ENCODE results near the gene AP1S3.

DNA sequence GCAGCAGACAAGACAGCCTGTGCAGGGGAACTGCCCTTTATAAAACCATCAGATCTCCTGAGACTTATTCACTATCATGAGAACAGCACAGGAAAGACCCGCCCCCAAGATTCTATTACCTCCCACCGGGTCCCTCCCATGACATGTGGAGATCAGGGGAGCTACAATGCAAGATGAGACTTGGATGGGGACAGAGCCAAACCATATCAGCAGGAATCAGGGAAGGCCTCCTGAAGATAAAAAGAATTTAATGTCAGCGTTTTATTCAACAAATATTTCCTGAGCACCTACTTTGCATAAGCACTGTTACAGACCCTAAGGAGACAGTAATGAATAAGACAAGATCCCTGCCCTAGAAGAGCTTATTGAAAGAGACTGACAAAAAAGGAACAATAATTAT lies 105.0 kb downstream of the AP1S3 start:
- TF ChIP-seq, protein P1, sequence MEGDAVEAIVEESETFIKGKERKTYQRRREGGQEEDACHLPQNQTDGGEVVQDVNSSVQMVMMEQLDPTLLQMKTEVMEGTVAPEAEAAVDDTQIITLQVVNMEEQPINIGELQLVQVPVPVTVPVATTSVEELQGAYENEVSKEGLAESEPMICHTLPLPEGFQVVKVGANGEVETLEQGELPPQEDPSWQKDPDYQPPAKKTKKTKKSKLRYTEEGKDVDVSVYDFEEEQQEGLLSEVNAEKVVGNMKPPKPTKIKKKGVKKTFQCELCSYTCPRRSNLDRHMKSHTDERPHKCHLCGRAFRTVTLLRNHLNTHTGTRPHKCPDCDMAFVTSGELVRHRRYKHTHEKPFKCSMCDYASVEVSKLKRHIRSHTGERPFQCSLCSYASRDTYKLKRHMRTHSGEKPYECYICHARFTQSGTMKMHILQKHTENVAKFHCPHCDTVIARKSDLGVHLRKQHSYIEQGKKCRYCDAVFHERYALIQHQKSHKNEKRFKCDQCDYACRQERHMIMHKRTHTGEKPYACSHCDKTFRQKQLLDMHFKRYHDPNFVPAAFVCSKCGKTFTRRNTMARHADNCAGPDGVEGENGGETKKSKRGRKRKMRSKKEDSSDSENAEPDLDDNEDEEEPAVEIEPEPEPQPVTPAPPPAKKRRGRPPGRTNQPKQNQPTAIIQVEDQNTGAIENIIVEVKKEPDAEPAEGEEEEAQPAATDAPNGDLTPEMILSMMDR (IDR thresholded peaks at IDR 0.05), result no peak
- TF ChIP-seq REST (IDR thresholded peaks at IDR 0.05; ENCODE audit: insufficient read depth in 1 of 2, low read depth in 2 of 2, low read length in 1 of 2) (no peak), POLR2AphosphoS5 (IDR thresholded peaks at IDR 0.05; ENCODE audit: low read depth, low read length) (no peak)
